Upper lobe of left lung (tissue), 6 donors: ENCODE measurements around the gene AGBL5. TPM values are rescaled to one million over a fixed set of nuclear protein-coding genes. Genes with fewer than 3 reads are reported as not detected.
"Not testable (repeated sequence)": the region's sequence is repeated elsewhere in the genome, so short reads cannot be mapped to it uniquely, and the experiment has no call there.

Experiments
- ATAC-seq, 2 donors: fragments of 200-7000 bp; cut with Tn5 transposase; one replicate each; pipeline ENCODE4 v1.9.1; 2022; ENCODE audit warnings: mild to moderate bottlenecking in 2 of 2, moderate library complexity in 2 of 2; ENCODE audit not compliant: low FRiP score in 2 of 2
- DNase-seq, 2 donors: peaks; one replicate each; pipeline ENCODE4 v3.0.0-alpha.2; 2019 to 2020
- H3K27ac ChIP-seq, 4 donors: fragments of 200-600 bp; sonication (generic); one replicate each; pipeline ENCODE4 v1.5.1; 2016 to 2019
- H3K27me3 ChIP-seq, 4 donors: fragments of 200-600 bp; sonication (generic); one replicate each; pipeline ENCODE4 v1.5.1; 2017 to 2019
- H3K36me3 ChIP-seq, 4 donors: fragments of 200-600 bp; sonication (generic); one replicate each; pipeline ENCODE4 v1.5.1; 2016 to 2019
- H3K4me1 ChIP-seq, 4 donors: fragments of 200-600 bp; sonication (generic); one replicate each; pipeline ENCODE4 v1.5.1; 2018 to 2019
- H3K4me3 ChIP-seq, 4 donors: fragments of 200-600 bp; sonication (generic); one replicate each; pipeline ENCODE4 v1.5.1; 2017 to 2019; ENCODE audit warnings: mild to moderate bottlenecking in 2 of 4, moderate library complexity in 1 of 4
- H3K9me3 ChIP-seq, 4 donors: fragments of 200-600 bp; sonication (generic); one replicate each; pipeline ENCODE4 v1.5.1; 2018 to 2019
- CTCF ChIP-seq, 6 experiments: fragments of 450-650 bp in 4 of 6; fragments of 200-600 bp in 2 of 6; sonication (generic) in 2 of 6; IDR thresholded peaks; one replicate each; pipeline ENCODE4 v1.5.1; 2016 to 2019; ENCODE audit warnings: antibody characterized with exemption in 6 of 6
- EP300 ChIP-seq, 4 donors: sonication (generic); formaldehyde crosslinking; IDR thresholded peaks; one replicate each; pipeline ENCODE4 v1.5.1; 2017; ENCODE audit warnings: antibody characterized with exemption in 4 of 4, control low read depth in 2 of 4
- POLR2A ChIP-seq, 4 donors: fragments of 450-650 bp; IDR thresholded peaks; one replicate each; pipeline ENCODE4 v1.5.1; 2016 to 2017; ENCODE audit warnings: antibody characterized with exemption in 4 of 4, mild to moderate bottlenecking in 2 of 4
- POLR2AphosphoS5 ChIP-seq, 2 donors: sonication (generic); formaldehyde crosslinking; IDR thresholded peaks; one replicate each; pipeline ENCODE4 v1.5.1; 2017; ENCODE audit warnings: antibody characterized with exemption in 2 of 2
- WGBS, 2 donors: methylation state at CpG; one replicate each; pipeline ENCODE4 v1.1.5; 2017 to 2018; 5-methylcytosine and 5-hydroxymethylcytosine counted together
- total RNA-seq, 6 donors: library from RNA; depleted of rRNA in 4 of 6; stranded (reverse); fragments of >200 nt in 4 of 6; gene quantifications; one replicate each; pipeline versions ENCODE4 v1.1.0 to v1.2.1, GENCODE V29; 2016 to 2021
- donor health status: DM: no; HTN: no; CAD: no; lungs with moderate emphysema.
- donor health status: DM: no; HTN: yes; CAD: no; lungs with severe emphysema.

Gene AGBL5
- total RNA-seq, 6 donors from 2014 or later = 7.8 to 17.6 (median 14.3) TPM

GRCh38 chr2:27108221-27108620 is 56.8 kb downstream of the AGBL5 start:
- Histone ChIP-seq H3K9me3 (no peaks in the 10 kb centered on the region), H3K4me3 (no peak overlapping the region), H3K36me3 (no peaks in the 10 kb centered on the region), H3K4me1 (no peaks in the 10 kb centered on the region), H3K27ac (no peak overlapping the region), H3K27me3 (no peaks in the 10 kb centered on the region)
- no peak for TF ChIP-seq POLR2AphosphoS5 (IDR thresholded peaks at IDR 0.05)
- no peak for TF ChIP-seq EP300 (IDR thresholded peaks at IDR 0.05)
- no peak for TF ChIP-seq POLR2A (IDR thresholded peaks at IDR 0.05)
- TF ChIP-seq CTCF (IDR thresholded peaks at IDR 0.05) = no peak
- no peak for DNase-seq
- no peak for ATAC-seq
- WGBS, 2 donors = 83 to 86% methylated on average over 2 of the region's 2 CpGs

- TF ChIP-seq POLR2AphosphoS5 (IDR thresholded peaks at IDR 0.05) (no peak), EP300 (IDR thresholded peaks at IDR 0.05) (no peak), CTCF (IDR thresholded peaks at IDR 0.05) (no peak), POLR2A (IDR thresholded peaks at IDR 0.05) (no peak)
- H3K4me1 ChIP-seq = no peaks in the 10 kb centered on the region
- ATAC-seq (no peak), DNase-seq (no peak)
- no peaks in the 10 kb centered on the region for H3K36me3 ChIP-seq
- no peak overlapping the region for H3K4me3 ChIP-seq
- H3K27me3 ChIP-seq = no peaks in the 10 kb centered on the region
- H3K9me3 ChIP-seq = no peaks in the 10 kb centered on the region
- no peak overlapping the region for H3K27ac ChIP-seq
- 85 to 89% methylated on average over 3 of the region's 3 CpGs for WGBS, 2 donors
Observed at GRCh38 chr2:27109083-27109482, 57.6 kb downstream of the AGBL5 start.

GRCh38 chr2:27110603-27111352 is 59.3 kb downstream of the AGBL5 start:
- ATAC-seq, DNase-seq, H3K36me3 ChIP-seq, H3K9me3 ChIP-seq, H3K4me1 ChIP-seq, H3K27me3 ChIP-seq, H3K27ac ChIP-seq, H3K4me3 ChIP-seq: not testable (repeated sequence)
- WGBS, 2 donors = 84% methylated on average over 24 of the region's 24 CpGs

GRCh38 chr2:27111392-27112078 is 60.1 kb downstream of the AGBL5 start:
- DNase-seq = peak in 1 of 2 donors; percentile 73
- 92 to 96% methylated on average over 29 to 45 of the region's 49 CpGs for WGBS, 2 donors
- not testable (repeated sequence) for H3K4me1 ChIP-seq, H3K27me3 ChIP-seq, H3K36me3 ChIP-seq, H3K27ac ChIP-seq, H3K9me3 ChIP-seq, H3K4me3 ChIP-seq, ATAC-seq

- Histone ChIP-seq H3K36me3 (no peaks in the 10 kb centered on the region), H3K4me1 (peaks cover 8 to 14% (median 11%) of the 10 kb centered on the region in 4 donors), H3K27ac (no peak overlapping the region), H3K27me3 (peaks cover 0 to 16% (median 9%) of the 10 kb centered on the region in 4 donors), H3K9me3 (no peaks in the 10 kb centered on the region), H3K4me3 (no peak overlapping the region)
- 57 to 71% methylated on average over 2 of the region's 2 CpGs for WGBS, 2 donors
- DNase-seq (no peak), ATAC-seq (no peak)
- TF ChIP-seq POLR2A (IDR thresholded peaks at IDR 0.05) = no peak
- no peak for TF ChIP-seq CTCF (IDR thresholded peaks at IDR 0.05)
- TF ChIP-seq EP300 (IDR thresholded peaks at IDR 0.05) = no peak
- no peak for TF ChIP-seq POLR2AphosphoS5 (IDR thresholded peaks at IDR 0.05)
Observed at GRCh38 chr2:27115519-27115918, 64.1 kb downstream of the AGBL5 start.
